ENCODE data around the gene HDGF.

HDGF gene

DNA sequence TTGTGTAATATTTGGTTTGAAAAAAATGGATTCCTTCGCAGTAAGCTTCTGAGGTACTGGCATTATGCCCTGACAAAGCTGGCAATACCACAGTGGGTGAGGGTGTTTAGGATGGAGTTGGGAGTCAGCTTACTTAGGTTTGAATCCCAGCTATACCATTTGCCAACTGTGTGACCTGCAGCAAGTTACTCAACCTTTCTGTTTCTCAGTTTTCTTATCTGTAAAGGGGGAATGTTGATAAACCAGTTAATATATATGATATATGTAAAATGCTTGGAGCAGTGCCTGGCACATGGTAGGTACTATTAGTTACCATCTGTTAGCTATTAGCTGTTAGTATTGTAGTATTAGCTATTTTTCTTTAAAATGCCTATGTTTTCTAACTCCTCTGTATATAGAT lies 4.9 kb upstream of the HDGF start:
- TF ChIP-seq POLR2A (IDR thresholded peaks at IDR 0.05; ENCODE audit: low read length) (no peak), GATA1 (IDR thresholded peaks at IDR 0.05; ENCODE audit: low read depth, low read length) (no peak)
- DNase-seq, result no peak

GRCh38 chr1:156755527-156755950 lies 4.1 kb upstream of the HDGF start:
- peak; percentile 60 to 75 for DNase-seq
- TF ChIP-seq POLR2A (IDR thresholded peaks at IDR 0.05; ENCODE audit: low read length) (no peak), GATA1 (IDR thresholded peaks at IDR 0.05; ENCODE audit: low read depth, low read length) (no peak)

GRCh38 chr1:156754219-156754618 lies 2.7 kb upstream of the HDGF start:
- TF ChIP-seq POLR2A (IDR thresholded peaks at IDR 0.05; ENCODE audit: low read length) (no peak), GATA1 (IDR thresholded peaks at IDR 0.05; ENCODE audit: low read depth, low read length) (no peak)

DNA sequence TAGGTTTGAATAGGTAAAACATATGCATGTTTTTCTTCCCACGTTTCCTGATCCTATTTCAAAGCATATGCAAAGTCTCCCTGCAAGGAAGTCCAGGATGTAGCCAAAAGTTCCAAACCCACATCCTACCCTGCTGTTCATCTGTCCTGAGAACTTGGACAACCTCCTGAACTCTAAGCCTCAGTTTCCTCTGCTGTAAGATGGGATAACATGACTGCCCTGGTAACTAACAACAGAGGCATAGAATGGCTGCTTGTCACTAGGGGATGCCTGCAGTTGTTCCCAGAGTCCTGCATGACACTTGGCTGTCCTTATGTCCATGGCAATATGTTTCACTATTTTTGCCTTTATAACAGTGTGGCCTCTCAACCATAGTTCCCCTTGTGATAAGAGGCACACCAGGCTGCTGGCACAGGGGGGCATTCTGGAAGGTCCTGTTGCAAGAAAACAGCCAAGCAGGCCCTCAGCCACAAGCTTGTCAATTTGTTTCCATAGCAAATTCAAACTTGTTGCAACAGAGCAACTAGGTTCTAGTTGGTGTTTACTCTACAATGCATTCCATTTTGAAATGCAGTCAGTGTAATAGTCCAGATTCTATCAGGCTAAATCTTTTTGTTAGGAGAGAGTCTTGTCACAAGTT lies 1.5 kb upstream of the HDGF start:
- peak in 1 of 2 experiments; percentile 49 for DNase-seq
- no peak for TF ChIP-seq GATA1 (IDR thresholded peaks at IDR 0.05; ENCODE audit: low read depth, low read length)
- TF ChIP-seq POLR2A (IDR thresholded peaks at IDR 0.05; ENCODE audit: low read length), result no peak

More at GRCh38 chr1:156754219-156754618, 2.7 kb upstream of the HDGF start:
- no peak for DNase-seq

DNA sequence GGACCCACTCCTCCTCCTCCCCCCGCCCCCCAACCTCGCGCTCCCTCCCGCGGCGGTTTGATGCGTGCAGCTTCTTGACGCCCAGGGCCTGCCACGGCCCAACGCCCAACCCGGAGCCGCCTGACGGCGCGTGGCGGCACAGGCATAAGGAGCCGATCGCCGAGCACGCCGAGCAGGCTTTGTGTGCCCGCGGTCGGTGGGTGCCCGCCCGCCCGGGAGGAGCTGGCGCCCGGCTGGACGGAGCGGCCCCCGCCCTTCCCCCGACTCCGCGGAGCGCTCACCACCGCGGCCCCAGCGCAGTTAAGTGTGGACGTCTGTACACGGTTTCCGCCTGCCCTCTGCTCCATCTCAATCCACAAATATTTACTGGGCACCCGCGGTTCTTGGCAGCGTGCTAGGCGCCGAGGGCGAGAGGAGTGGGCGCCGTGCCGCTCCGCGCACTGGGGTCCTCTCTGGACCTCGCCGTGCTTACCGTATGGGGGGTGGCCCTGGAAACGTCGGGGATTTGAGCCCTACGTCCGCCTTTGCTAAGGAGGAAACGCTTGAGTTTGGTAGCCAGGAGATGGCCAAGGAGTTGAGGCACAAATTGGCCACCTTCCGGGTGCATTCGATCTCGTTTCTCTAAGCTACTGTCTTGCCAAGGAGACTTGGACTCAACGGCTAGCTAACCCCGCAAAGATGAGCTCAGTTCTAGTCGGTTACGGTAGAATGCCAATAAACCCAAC lies 444 bp upstream of the HDGF start:
- TF ChIP-seq GATA1 (IDR thresholded peaks at IDR 0.05; ENCODE audit: low read depth, low read length) (no peak), POLR2A (IDR thresholded peaks at IDR 0.05; ENCODE audit: low read length) (peak; percentile 87)
- peak; percentile 97 to 98 for DNase-seq

- TF ChIP-seq POLR2A (IDR thresholded peaks at IDR 0.05; ENCODE audit: low read length) (no peak), GATA1 (IDR thresholded peaks at IDR 0.05; ENCODE audit: low read depth, low read length) (no peak)
- peak; percentile 63 to 77 for DNase-seq
Measured at GRCh38 chr1:156750711-156751450, 594 bp downstream of the HDGF start.

DNA sequence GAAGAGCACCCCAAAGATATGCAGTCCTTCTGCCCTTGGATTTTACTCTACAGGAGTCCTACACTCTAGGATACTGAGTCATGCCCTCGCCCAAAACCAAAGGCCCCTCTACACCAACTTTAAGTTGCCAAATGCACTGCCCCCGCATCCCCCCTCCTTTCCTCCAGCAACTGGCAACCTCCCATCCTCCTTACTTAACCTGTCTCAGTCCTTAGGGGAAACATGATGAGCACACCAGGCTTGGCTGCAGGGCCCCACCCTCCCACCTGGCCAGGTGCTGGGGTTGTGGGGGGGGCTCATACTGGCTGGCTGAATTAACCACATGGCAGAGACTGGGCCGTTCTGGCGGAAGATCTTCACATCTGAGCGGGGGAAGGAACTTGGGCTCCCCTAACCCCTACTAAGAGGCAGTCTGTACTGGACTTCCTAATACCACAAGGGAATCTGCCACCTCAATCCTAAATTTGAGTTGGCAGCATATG lies 1.2 kb downstream of the HDGF start:
- peak; percentile 66 to 74 for DNase-seq
- no peak for TF ChIP-seq GATA1 (IDR thresholded peaks at IDR 0.05; ENCODE audit: low read depth, low read length)
- peak; percentile 47 for TF ChIP-seq POLR2A (IDR thresholded peaks at IDR 0.05; ENCODE audit: low read length)

DNA sequence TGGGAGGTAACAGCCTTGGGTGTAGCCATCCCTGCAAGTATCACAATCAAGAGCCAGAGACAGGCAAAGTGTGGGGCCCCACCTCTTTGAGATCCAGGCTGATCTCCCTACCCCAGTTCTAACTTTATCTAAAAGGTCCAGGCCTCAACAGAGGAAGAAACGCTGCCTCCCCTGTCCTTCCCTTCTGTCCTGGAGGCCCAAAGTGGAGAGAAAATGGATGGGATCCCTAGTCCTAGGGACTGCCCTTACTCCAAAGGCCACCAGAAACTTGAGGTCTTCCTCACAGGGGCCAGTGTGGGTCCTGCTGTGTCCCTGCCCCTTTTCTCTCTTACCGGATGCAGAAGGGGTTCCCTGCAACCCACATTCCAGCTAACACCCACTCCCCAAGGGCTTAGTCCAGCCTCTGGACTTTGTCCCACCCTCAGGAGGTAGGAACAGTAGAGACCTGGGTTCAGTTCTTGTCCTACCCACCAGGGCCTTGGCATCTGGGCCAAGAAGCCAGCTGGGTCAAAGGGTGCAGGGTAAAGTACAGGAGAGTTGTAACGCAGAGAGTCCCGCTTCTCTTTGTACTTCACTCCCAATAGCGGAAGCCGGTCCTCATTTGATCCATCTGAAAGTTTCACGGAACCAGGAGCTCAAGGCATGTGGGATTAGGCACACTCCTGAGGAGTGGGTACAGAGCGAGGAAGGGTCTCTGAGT lies 1.9 kb downstream of the HDGF start:
- DNase-seq, result peak; percentile 78 to 88
- TF ChIP-seq POLR2A (IDR thresholded peaks at IDR 0.05; ENCODE audit: low read length), result peak; percentile 71
- no peak for TF ChIP-seq GATA1 (IDR thresholded peaks at IDR 0.05; ENCODE audit: low read depth, low read length)

- peak; percentile 71 to 74 for DNase-seq
Measured at GRCh38 chr1:156748670-156749418, 2.6 kb downstream of the HDGF start.

GRCh38 chr1:156747742-156748669 lies 3.5 kb downstream of the HDGF start:
- DNase-seq, result no peak
- no peak for TF ChIP-seq POLR2A (IDR thresholded peaks at IDR 0.05; ENCODE audit: low read length)
- no peak for TF ChIP-seq GATA1 (IDR thresholded peaks at IDR 0.05; ENCODE audit: low read depth, low read length)

More at GRCh38 chr1:156748670-156749418, 2.6 kb downstream of the HDGF start:
- TF ChIP-seq GATA1 (IDR thresholded peaks at IDR 0.05; ENCODE audit: low read depth, low read length), result no peak
- no peak for TF ChIP-seq POLR2A (IDR thresholded peaks at IDR 0.05; ENCODE audit: low read length)

DNA sequence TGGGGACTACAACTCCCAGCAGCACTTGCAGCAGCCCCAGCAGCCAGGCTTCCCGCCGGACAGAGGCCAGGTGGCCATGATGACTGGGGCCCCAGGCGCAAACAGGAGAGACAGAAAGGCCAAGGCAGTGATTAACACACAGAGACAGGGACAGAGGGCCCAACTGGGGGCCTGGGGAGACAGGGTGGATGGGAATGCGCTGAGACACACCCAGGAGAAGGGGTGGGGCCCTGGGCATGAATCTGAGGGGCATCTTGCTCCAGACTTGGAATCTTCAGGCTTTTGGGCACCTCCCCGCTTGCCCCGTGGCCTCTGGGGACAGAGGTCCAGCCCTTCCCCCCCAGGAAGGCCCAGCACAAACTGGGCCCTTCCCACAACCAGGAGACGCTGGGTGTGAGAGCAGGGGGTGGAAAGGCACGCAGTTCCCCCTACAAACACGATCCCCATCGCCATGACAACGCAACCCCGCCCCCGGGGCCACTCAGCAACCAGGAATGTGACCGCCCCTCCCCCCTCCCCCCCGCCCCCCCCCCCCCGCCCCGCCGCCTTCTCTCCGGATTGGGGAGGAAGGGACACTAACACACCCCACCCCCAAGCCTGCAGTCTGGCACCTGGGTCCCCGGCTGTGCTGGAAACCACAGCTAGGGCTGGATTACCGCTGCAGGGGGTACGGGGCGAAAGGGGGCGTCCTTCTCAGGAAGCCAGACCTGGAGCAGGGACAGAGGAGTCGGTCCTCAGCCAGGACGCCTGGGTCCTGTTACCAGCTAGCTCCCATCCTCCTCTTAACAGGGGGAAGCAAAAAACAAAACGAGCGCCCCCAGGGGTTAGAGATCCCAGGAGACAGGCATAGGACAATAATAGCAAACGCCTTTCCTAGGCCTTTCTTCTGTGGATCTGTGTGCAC lies 4.5 kb downstream of the HDGF start:
- TF ChIP-seq POLR2A (IDR thresholded peaks at IDR 0.05; ENCODE audit: low read length), result no peak
- TF ChIP-seq GATA1 (IDR thresholded peaks at IDR 0.05; ENCODE audit: low read depth, low read length), result no peak
- DNase-seq, result peak; percentile 70 to 75
